ENCODE measurements around the gene RBM6. TPM values are rescaled to one million over a fixed set of nuclear protein-coding genes. Genes with fewer than 3 reads are reported as not detected.
"Not testable (repeated sequence)": the region's sequence is repeated elsewhere in the genome, so short reads cannot be mapped to it uniquely, and the experiment has no call there.

Gene RBM6
- polyA plus RNA-seq, 4 donors: 82.1 to 197 (median 145) TPM

DNA sequence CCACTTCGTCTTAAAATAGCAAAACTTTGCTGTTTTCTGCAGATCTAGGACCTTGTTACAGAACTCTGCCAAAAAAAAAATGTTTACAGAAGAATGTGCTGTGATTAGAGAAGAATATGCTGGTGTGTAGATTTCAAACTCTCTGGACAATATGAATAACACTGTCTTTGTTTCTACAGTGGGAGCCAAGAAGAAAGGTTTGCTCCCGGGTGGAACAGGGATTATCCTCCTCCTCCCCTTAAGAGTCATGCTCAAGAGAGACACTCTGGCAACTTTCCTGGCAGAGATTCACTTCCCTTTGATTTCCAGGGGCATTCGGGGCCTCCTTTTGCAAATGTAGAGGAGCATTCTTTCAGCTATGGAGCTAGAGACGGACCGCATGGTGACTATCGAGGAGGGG lies 27.3 kb downstream of the RBM6 start:
- DNase-seq (ENCODE audit: low read depth in 4 of 4, low spot score in 2 of 4): no peak

GRCh38 chr3:49968346-49968745 lies 28.4 kb downstream of the RBM6 start:
- DNase-seq (ENCODE audit: low read depth in 4 of 4, low spot score in 2 of 4): no peak

DNA sequence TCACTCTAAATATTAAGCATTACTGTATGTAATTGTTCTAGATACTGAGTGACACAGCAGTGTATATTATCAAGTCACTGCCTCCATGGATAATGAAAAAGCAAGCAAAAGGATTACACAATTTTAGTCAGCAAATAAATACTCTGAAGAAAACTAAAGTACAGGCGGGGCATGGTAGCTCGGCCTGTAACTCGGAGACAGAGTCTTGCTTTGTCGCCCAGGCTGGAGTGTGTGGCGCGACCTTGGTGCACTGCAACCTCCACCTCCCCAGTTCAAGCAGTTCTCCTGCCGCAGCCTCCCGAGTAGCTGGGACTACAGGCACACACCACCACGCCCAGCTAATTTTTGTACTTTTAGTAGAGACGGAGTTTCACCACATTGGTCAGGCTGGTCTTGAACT lies 32.7 kb downstream of the RBM6 start:
- no peak for DNase-seq (ENCODE audit: low read depth in 4 of 4, low spot score in 2 of 4)

DNA sequence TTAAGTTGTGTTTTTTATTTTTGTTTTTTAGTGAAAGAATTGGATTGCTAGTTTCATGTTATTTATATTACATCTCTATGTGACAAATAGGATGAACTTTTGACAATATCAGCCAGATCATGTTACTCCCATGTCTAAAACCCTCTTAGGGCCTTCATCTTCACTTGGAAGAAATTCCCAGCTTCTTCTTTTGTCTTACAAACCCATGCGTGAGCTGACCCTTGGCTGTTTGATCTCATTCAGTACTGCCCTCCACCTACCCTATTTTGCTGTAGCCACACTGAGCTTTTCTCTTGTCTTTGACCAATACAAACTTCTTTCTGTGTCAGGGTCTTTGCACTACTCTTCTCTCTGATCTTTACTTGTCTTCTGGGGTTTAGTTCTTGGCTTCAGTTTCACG lies 37.0 kb downstream of the RBM6 start:
- no peak for DNase-seq (ENCODE audit: low read depth in 4 of 4, low spot score in 2 of 4)

- DNase-seq (ENCODE audit: low read depth in 4 of 4, low spot score in 2 of 4): no peak
Measured at GRCh38 chr3:49984394-49984793, 44.4 kb downstream of the RBM6 start.

DNA sequence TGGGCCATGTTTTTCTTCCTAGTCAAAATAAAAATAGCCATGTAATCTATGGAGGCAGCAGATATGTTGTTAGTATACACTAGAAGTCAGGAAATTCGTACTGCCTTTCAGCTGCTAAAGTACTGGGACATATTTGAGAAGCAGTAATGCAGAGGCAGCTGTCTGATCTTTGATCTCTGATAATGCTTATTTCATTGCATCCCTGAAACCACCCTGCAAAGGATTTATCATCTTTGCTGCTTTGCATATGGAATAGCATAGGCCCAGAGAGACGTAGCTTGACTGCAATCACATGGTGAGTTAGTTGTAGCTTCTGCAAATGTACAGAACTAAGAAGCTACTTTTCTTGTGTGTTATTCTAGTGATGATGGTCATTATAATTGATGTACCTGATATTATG lies 52.4 kb downstream of the RBM6 start:
- no peak for DNase-seq (ENCODE audit: low read depth in 4 of 4, low spot score in 2 of 4)

- DNase-seq (ENCODE audit: low read depth in 4 of 4, low spot score in 2 of 4): no peak
Measured at GRCh38 chr3:49994476-49994875, 54.5 kb downstream of the RBM6 start.

DNA sequence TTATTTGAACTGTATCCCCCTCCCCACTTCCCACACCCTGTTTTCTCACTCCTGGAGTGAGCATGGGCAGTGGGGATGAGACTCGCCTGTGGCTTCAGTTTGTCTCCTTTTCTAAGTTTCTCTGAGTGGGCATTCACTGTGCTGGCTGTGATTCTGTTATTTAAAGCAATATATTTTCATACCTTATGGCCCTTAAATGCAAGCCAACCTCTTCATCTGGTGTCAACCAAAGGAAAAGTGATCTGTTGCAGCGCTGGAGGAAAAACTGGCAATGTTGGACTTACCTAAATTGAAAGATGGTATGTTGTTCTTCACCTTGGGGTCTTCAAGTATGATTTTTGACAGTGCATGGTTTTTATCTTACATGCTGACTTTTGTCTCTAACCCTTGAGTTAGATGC lies 56.1 kb downstream of the RBM6 start:
- DNase-seq (ENCODE audit: low read depth in 4 of 4, low spot score in 2 of 4): no peak

- no peak for DNase-seq (ENCODE audit: low read depth in 4 of 4, low spot score in 2 of 4)
Measured at GRCh38 chr3:49997862-49998261, 57.9 kb downstream of the RBM6 start.

DNA sequence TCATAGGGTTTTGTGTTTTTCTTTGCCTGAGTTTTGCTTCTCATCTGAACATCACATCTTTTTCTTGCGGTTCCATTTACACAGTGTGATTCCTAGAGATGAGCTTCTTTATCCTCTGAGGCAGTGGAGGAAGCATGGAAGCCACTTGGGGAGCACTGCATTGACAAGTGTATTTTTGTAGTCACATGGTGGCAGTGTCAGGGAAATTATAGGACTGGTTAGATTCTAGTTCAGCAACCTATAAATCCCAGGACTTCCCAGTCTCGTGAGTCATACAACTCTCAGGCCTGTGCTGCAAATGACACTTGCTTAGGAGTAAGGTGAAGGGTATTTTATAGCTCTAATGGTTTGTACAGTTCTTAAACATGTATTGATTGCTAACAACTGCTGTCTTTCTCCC lies 58.4 kb downstream of the RBM6 start:
- DNase-seq (ENCODE audit: low read depth in 4 of 4, low spot score in 2 of 4): no peak

GRCh38 chr3:50001511-50001910 lies 61.6 kb downstream of the RBM6 start:
- DNase-seq (ENCODE audit: low read depth in 4 of 4, low spot score in 2 of 4): no peak

DNA sequence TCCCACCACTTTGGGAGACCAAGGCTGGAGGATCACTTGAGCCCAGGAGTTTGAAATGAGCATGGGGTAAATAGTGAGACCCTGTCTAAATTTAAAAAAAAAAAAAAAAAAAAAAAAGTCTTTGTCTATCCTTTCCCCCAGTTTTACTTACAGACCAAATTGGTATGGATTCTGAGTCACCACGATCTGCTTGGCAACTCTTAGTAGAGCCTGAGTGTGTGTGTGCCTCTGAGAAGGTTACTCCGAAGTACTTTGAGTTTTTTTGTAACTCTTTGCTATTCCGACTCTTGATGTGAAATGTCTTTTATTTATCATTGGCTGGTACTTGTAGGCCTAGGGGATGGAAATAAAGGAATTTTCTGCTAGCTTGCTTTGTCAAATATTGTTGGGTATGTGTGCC lies 63.3 kb downstream of the RBM6 start:
- DNase-seq (ENCODE audit: low read depth in 4 of 4, low spot score in 2 of 4): no peak

DNA sequence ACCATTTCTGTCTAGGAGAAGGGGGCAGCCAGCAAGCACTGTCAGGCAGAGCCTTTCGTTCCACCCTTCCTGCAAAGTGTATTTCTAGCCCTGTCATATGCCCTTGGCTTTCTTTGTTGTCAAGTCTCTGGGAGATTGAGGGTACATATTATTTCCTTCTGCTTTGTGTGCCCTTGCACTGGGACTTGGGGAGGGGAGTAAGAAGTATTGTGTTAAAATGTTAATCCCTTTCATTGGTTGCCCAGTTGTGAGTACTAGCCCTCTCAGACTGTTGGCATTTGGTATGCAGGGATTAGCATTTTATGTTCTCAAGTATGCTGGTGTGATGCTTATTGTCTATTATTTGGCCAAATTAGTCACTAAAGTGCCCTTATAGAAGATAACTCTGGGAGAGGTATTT lies 63.9 kb downstream of the RBM6 start:
- DNase-seq (ENCODE audit: low read depth in 4 of 4, low spot score in 2 of 4): no peak

- no peak for DNase-seq (ENCODE audit: low read depth in 4 of 4, low spot score in 2 of 4)
Measured at GRCh38 chr3:50008931-50009330, 69.0 kb downstream of the RBM6 start.

DNA sequence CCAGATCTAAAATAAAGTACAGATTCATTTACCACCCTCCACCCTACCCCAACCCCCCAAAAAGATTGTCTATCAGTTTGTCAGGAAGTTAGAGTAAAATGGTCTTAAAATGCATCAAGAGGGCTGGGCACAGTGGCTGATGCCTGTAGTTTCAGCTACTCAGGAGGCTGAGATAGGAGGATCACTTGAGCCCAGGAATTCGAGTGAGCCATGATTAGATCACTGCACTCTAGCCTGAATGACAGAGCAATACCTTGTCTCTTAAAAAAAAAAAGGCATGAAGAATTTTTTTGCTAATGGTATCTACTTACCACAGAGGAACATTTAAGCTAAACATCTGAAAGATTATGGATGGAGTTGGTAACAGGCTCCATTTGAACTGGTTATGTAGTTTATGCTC lies 71.0 kb downstream of the RBM6 start:
- no peak for DNase-seq (ENCODE audit: low read depth in 4 of 4, low spot score in 2 of 4)

DNA sequence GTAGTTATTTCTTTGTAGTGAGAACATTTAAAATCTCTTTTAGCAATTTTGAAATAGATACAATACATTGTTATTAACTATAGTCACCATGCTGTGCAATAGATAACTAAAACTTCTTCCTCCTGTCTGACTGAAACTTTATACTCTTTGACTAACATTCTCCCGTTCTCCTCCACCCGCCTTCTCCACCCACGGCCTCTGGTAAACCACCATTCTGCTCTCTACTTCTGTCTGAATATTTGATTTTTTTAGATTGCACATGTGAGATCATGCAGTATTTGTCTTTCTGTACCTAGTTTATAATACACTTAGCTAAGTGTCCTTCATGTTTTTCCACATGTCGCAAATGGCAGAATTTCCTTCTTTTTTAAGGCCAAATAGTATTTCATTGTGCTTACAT lies 76.0 kb downstream of the RBM6 start:
- DNase-seq (ENCODE audit: low read depth in 4 of 4, low spot score in 2 of 4): no peak

GRCh38 chr3:50028346-50028745 lies 88.4 kb downstream of the RBM6 start:
- DNase-seq (ENCODE audit: low read depth in 4 of 4, low spot score in 2 of 4): no peak

- not testable (repeated sequence) for DNase-seq (ENCODE audit: low read depth in 4 of 4, low spot score in 2 of 4)
Measured at GRCh38 chr3:50031201-50031600, 91.3 kb downstream of the RBM6 start.

- no peak for DNase-seq (ENCODE audit: low read depth in 4 of 4, low spot score in 2 of 4)
Measured at GRCh38 chr3:50044976-50045375, 105.0 kb downstream of the RBM6 start.

DNA sequence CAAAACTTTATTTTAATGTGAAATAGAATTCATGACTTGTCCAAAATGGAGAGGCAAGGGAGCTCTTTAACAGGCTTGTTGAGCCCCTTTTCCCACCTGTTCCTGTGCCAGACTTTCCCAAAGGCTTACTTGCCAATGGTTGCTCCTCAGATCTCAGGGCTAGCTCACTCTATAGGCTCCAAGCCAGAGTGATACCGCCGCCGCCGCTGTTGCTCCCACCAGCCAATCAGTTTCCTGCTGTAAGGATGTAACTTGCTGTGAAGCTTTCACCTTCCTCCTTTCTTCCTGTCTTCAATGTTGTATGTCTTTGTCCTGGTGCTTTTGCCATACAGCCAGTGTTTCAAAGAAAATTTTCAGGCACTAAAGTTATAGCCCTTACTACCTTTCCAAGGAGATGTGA lies 107.5 kb downstream of the RBM6 start:
- DNase-seq (ENCODE audit: low read depth in 4 of 4, low spot score in 2 of 4): no peak

DNA sequence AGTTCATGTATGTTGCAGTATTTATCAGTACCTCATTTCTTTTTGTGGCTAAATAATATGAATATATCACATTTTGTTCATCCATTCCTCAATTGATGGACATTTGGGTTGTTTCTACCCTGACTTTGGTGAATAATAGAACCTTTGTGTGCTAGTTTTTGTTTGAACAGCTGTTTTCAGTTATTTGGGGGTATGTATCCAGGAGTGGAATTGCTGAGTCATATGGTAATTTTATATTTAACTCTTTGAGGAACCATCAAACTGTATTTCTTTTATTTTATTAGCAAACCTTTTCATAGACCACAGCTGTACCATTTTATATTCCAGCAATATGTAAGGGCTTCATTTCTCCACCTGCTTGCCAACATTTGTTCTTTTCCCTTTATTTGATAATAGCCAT lies 110.4 kb downstream of the RBM6 start:
- no peak for DNase-seq (ENCODE audit: low read depth in 4 of 4, low spot score in 2 of 4)

DNA sequence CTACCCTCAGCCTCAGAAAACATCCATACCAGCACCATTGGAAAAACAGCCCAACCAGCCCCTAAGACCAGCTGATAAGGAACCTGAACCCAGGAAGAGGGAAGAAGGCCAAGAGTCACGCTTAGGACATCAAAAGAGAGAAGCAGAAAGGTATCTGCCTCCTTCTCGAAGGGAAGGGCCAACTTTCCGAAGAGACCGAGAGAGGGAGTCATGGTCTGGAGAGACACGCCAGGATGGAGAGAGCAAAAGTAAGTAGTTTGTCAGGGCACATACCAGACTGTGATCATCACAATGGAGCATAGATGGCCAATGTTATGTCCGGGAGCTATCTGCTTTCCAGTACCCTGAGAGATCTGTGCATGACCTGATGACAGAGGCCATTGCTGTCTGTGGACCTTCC lies 117.8 kb downstream of the RBM6 start:
- DNase-seq (ENCODE audit: low read depth in 4 of 4, low spot score in 2 of 4): no peak

DNA sequence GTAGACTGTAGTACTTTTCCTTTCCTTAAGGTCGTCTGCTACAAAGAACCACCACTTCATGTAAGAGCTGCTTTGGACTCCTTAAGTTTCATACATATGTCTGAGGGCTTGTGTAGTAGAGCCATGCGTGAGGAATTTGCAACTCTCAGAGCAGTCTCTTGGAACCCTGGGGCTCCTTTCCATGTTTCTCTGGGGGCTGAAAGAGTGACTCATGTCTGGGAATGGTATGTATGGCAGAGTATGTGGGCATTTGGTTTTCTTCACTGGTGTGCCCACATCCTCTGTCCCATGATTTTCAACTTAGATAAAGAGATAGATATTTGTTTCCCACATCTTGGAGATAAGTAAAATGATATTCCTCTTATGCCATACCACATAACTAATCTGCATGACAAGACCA lies 128.2 kb downstream of the RBM6 start:
- no peak for DNase-seq (ENCODE audit: low read depth in 4 of 4, low spot score in 2 of 4)

DNA sequence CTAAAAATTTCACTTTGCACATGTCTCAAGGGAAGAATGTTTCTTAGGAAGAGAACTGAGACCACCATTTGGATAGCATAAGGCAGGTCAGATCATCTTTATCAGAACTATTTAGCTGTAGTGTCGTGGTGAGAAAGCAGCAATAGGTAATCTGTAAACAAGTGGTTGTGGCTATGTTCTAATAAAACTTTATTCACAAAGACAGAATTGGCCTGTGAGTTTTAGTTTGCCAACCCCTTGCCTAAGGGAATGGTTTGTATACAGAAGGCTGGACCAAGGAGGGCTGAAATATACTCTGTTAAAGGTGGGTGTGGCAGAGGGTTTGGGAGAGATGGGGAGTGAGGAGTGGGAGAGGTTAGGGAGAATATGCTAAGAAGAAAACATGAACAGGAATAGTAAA lies 138.1 kb downstream of the RBM6 start:
- no peak for DNase-seq (ENCODE audit: low read depth in 4 of 4, low spot score in 2 of 4)
